ENCODE data around the gene CAMK2D.

The CAMK2D gene

GRCh38 chr4:113566015-113566795 is 195.3 kb downstream of the CAMK2D start:
- no peak for DNase-seq
- TF ChIP-seq POLR2A (IDR thresholded peaks at IDR 0.05; ENCODE audit: low read length) (no peak), GATA1 (IDR thresholded peaks at IDR 0.05; ENCODE audit: low read depth, low read length) (no peak)

- DNase-seq, result no peak
- TF ChIP-seq POLR2A (IDR thresholded peaks at IDR 0.05; ENCODE audit: low read length) (no peak), GATA1 (IDR thresholded peaks at IDR 0.05; ENCODE audit: low read depth, low read length) (no peak)
Observed at GRCh38 chr4:113565702-113566012, 195.9 kb downstream of the CAMK2D start.

- no peak for DNase-seq
- TF ChIP-seq GATA1 (IDR thresholded peaks at IDR 0.05; ENCODE audit: low read depth, low read length) (no peak), POLR2A (IDR thresholded peaks at IDR 0.05; ENCODE audit: low read length) (no peak)
Observed at GRCh38 chr4:113564493-113564892, 197.0 kb downstream of the CAMK2D start.

GRCh38 chr4:113563691-113564378 is 197.7 kb downstream of the CAMK2D start:
- TF ChIP-seq GATA1 (IDR thresholded peaks at IDR 0.05; ENCODE audit: low read depth, low read length) (no peak), POLR2A (IDR thresholded peaks at IDR 0.05; ENCODE audit: low read length) (no peak)
- no peak for DNase-seq

- DNase-seq, result no peak
- TF ChIP-seq POLR2A (IDR thresholded peaks at IDR 0.05; ENCODE audit: low read length) (no peak), GATA1 (IDR thresholded peaks at IDR 0.05; ENCODE audit: low read depth, low read length) (no peak)
Observed at GRCh38 chr4:113561758-113562157, 199.8 kb downstream of the CAMK2D start.

GRCh38 chr4:113561092-113561491 is 200.4 kb downstream of the CAMK2D start:
- no peak for TF ChIP-seq GATA1 (IDR thresholded peaks at IDR 0.05; ENCODE audit: low read depth, low read length)
- DNase-seq, result no peak

- TF ChIP-seq POLR2A (IDR thresholded peaks at IDR 0.05; ENCODE audit: low read length) (no peak), GATA1 (IDR thresholded peaks at IDR 0.05; ENCODE audit: low read depth, low read length) (no peak)
Observed at GRCh38 chr4:113560579-113560978, 201.0 kb downstream of the CAMK2D start.

GRCh38 chr4:113559947-113560346 is 201.6 kb downstream of the CAMK2D start:
- no peak for DNase-seq
- no peak for TF ChIP-seq POLR2A (IDR thresholded peaks at IDR 0.05; ENCODE audit: low read length)
- TF ChIP-seq GATA1 (IDR thresholded peaks at IDR 0.05; ENCODE audit: low read depth, low read length), result no peak

More at GRCh38 chr4:113560579-113560978, 201.0 kb downstream of the CAMK2D start:
- no peak for DNase-seq

- TF ChIP-seq POLR2A (IDR thresholded peaks at IDR 0.05; ENCODE audit: low read length) (no peak), GATA1 (IDR thresholded peaks at IDR 0.05; ENCODE audit: low read depth, low read length) (no peak)
- DNase-seq, result no peak
Observed at GRCh38 chr4:113556382-113557134, 205.0 kb downstream of the CAMK2D start.

GRCh38 chr4:113555868-113556267 is 205.7 kb downstream of the CAMK2D start:
- no peak for DNase-seq

GRCh38 chr4:113553082-113553481 is 208.5 kb downstream of the CAMK2D start:
- no peak for TF ChIP-seq POLR2A (IDR thresholded peaks at IDR 0.05; ENCODE audit: low read length)
- TF ChIP-seq GATA1 (IDR thresholded peaks at IDR 0.05; ENCODE audit: low read depth, low read length), result no peak
- no peak for DNase-seq

More at GRCh38 chr4:113555868-113556267, 205.7 kb downstream of the CAMK2D start:
- TF ChIP-seq GATA1 (IDR thresholded peaks at IDR 0.05; ENCODE audit: low read depth, low read length) (no peak), POLR2A (IDR thresholded peaks at IDR 0.05; ENCODE audit: low read length) (no peak)

GRCh38 chr4:113550510-113550909 is 211.0 kb downstream of the CAMK2D start:
- no peak for DNase-seq
- no peak for TF ChIP-seq GATA1 (IDR thresholded peaks at IDR 0.05; ENCODE audit: low read depth, low read length)
- no peak for TF ChIP-seq POLR2A (IDR thresholded peaks at IDR 0.05; ENCODE audit: low read length)

GRCh38 chr4:113548303-113548702 is 213.2 kb downstream of the CAMK2D start:
- TF ChIP-seq GATA1 (IDR thresholded peaks at IDR 0.05; ENCODE audit: low read depth, low read length) (no peak), POLR2A (IDR thresholded peaks at IDR 0.05; ENCODE audit: low read length) (no peak)
- no peak for DNase-seq

- no peak for TF ChIP-seq POLR2A (IDR thresholded peaks at IDR 0.05; ENCODE audit: low read length)
- TF ChIP-seq GATA1 (IDR thresholded peaks at IDR 0.05; ENCODE audit: low read depth, low read length), result no peak
- DNase-seq, result peak; percentile 81 to 89
Observed at GRCh38 chr4:113547487-113548042, 214.0 kb downstream of the CAMK2D start.

Measured in erythroblast (primary cell).